Measurements from ENCODE around the gene VPS39.

VPS39 gene

DNA sequence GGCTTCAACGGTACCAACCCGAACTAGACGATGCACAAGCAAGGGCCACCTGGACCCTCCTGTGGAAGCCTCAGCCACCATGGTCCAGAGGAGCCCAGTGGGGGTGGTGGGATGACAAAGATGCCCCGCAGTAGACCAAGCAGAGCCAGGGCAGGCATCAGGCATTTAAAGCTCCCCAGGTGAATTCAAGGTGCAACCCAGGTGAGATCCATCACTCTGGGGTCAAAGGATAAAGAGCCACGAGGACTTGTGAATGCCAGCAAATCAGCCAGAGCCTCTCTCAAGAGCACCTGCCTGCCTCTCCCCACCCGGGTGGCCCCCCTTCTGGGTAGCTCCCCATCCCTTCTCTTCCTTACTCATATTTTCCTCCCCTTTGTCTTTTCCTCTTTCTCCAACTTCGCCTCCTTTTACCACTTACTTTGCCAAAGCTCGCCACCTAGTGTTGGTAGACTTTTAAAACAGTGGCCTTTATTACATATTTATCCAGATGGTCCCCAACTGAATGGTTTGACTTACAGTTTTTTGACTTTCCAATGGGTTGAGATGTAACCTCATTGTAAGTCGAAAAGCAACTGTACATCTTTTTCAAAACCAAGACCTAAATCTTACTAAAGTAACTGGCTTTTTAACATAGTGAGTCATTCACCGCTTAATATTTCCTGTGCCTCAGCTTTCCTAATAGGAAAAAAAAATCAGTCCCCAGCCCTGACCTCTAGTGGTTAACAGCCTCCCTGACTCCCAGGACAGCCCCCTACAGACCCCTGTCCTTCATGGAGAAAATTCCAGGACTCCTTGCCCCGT is 70.4 kb downstream of the VPS39 start:
- no peak overlapping the region for H3K4me3 ChIP-seq (ENCODE audit: low read length)
- TF ChIP-seq, protein P1, sequence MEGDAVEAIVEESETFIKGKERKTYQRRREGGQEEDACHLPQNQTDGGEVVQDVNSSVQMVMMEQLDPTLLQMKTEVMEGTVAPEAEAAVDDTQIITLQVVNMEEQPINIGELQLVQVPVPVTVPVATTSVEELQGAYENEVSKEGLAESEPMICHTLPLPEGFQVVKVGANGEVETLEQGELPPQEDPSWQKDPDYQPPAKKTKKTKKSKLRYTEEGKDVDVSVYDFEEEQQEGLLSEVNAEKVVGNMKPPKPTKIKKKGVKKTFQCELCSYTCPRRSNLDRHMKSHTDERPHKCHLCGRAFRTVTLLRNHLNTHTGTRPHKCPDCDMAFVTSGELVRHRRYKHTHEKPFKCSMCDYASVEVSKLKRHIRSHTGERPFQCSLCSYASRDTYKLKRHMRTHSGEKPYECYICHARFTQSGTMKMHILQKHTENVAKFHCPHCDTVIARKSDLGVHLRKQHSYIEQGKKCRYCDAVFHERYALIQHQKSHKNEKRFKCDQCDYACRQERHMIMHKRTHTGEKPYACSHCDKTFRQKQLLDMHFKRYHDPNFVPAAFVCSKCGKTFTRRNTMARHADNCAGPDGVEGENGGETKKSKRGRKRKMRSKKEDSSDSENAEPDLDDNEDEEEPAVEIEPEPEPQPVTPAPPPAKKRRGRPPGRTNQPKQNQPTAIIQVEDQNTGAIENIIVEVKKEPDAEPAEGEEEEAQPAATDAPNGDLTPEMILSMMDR (IDR thresholded peaks at IDR 0.05; ENCODE audit: insufficient read depth, low read depth, low read length, missing control alignments): peak; percentile 62
- DNase-seq (ENCODE audit: low read depth): peak; percentile 62

DNA sequence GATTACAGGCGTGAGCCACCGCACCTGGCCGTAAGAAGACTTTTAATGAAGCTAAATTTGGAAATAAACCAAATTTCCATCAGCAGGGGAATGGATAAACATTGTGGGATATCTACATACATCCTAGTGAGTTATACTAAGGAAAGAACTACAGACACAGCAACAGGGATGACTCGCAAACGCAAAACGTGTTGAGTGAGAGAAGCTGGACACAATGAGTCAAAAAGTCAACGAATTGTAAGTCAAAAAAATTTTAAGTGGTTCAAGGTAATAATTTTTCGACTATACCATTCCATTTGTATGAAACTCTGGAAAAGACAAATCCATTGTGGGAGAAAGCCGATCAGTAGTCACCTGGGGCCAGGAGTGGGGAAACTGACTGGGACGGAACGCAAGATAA is 71.6 kb downstream of the VPS39 start:
- DNase-seq (ENCODE audit: low read depth): no peak
- TF ChIP-seq, protein P1 (IDR thresholded peaks at IDR 0.05; ENCODE audit: insufficient read depth, low read depth, low read length, missing control alignments): no peak
- no peak overlapping the region for H3K4me3 ChIP-seq (ENCODE audit: low read length)

DNA sequence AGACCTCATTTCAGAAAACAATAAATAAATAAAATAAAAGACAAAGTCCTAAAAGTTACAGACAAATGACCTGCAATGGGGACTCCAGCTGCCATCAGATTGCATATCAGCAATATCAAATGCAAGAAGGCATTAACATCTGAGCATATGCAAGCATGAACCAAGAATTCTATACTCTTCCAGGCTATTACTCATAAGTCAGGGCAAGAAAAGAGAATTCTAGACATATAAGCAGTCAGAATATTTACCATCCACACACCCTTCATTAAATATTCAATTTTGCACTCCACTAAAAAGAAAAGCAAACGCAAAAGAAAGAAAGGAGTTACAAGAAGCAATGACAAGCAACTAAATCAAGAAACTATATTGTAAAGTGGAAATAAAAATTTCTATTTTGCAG is 72.8 kb downstream of the VPS39 start:
- TF ChIP-seq, protein P1 (IDR thresholded peaks at IDR 0.05; ENCODE audit: insufficient read depth, low read depth, low read length, missing control alignments): no peak
- DNase-seq (ENCODE audit: low read depth): no peak
- no peak overlapping the region for H3K4me3 ChIP-seq (ENCODE audit: low read length)

DNA sequence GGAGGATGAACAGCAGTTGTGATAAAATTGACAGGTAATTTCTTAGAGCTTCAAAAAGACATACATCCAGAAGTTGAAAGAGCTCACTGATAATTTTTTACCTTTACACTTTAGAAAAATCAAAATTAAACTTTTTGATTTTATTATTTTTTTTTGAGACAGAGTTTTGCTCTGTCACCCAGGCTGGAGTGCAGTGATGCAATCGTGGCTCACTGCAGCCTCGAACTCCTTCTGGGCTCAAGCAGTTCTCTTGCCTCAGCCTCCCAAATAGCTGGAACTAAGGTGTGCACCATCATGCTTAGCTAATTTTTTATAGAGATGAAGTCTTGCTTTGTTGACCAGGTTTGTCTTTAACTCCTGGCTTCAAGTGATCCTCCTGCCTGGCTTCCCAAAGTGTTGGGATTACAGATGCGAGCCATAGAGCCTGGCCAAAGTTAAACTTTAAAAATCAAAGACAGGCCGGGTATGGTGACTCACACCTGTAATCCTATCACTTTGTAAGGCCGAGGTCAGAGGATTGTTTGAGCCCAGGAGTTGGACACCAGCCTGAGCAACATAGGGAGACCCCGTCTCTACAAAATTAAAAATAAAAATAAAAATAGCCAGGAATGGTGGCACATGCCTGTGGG is 73.4 kb downstream of the VPS39 start:
- H3K4me3 ChIP-seq (ENCODE audit: low read length): no peak overlapping the region
- DNase-seq (ENCODE audit: low read depth): no peak
- TF ChIP-seq, protein P1 (IDR thresholded peaks at IDR 0.05; ENCODE audit: insufficient read depth, low read depth, low read length, missing control alignments): no peak

DNA sequence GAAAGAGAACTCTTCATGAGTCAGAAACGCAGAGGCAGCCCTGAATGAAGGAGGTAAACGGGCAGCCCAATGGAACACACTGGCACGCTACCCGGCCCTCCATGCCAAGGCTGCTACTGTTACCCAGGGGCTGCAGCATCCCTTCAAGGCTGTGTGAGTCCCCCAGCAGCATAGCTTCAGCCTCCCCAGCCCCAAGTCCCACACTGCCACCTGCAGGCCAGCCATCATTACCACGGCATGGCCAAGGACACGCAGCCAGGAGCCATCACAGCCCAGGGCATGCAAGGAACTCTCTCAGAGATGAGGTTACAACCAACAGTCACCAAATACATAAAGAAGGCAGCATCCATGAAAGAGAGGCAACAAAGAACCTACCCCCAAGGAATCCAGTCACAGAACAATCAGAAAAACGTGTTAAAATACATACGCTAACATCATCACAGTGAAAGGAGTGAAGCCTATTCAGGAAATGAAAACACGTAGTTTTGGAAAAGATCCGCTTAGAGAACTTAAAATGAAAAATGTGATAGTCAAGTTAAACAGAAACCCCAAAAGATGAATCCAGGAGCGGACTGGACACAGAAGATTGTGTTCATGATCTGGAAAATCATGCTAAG is 74.1 kb downstream of the VPS39 start:
- TF ChIP-seq, protein P1 (IDR thresholded peaks at IDR 0.05; ENCODE audit: insufficient read depth, low read depth, low read length, missing control alignments): peak; percentile 91
- DNase-seq (ENCODE audit: low read depth): peak; percentile 70
- H3K4me3 ChIP-seq (ENCODE audit: low read length): no peak overlapping the region

DNA sequence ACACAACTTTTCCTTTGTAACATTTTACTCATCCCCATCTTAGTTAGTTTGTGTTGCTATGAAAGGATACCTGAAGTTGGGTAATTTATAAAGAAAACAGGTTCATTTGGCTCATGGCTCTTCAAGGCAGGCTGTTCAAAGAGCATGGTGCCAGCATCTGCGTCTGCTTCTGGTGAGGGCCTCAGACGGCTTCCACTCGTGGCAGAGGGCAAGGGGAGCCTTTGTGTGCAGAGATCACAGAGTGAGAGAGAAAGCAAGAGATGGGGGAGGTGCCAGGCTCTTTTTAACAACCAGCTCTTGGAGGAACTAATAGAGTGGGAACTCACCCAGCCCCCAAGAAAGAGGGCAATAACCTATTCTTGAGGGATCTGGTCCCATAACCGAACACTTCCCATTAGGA is 74.7 kb downstream of the VPS39 start:
- no peak for DNase-seq (ENCODE audit: low read depth)

More for the DNA sequence above, 74.7 kb downstream of the VPS39 start:
- TF ChIP-seq, protein P1 (IDR thresholded peaks at IDR 0.05; ENCODE audit: insufficient read depth, low read depth, low read length, missing control alignments): no peak
- no peak overlapping the region for H3K4me3 ChIP-seq (ENCODE audit: low read length)
